MM.1S (cell line): ENCODE data around the gene CDCA4.
A peak's percentile ranks its signal among the peaks of the same experiment; 100 is the strongest.
"Not testable (repeated sequence)": the region's sequence is repeated elsewhere in the genome, so short reads cannot be mapped to it uniquely, and the experiment has no call there.

Experiments
- DNase-seq: peaks from one replicate; pipeline ENCODE4 v3.0.0-alpha.2; 2015
- H2AFZ ChIP-seq: fragments of 300-600 bp; sonication (generic); 2 replicates; pipeline ENCODE4 v1.6.0; 2016; ENCODE audit warnings: antibody characterized with exemption, low read length
- H3F3A ChIP-seq: fragments of 300-600 bp; sonication (generic); 2 replicates; pipeline ENCODE4 v1.6.1; 2016; ENCODE audit warnings: mild to moderate bottlenecking, antibody characterized with exemption, low read length, moderate library complexity, mixed read lengths; ENCODE audit not compliant: insufficient read depth
- H3K27ac ChIP-seq: fragments of 300-600 bp; sonication (generic); 2 replicates; pipeline ENCODE4 v1.5.1; 2016; ENCODE audit warnings: mild to moderate bottlenecking, low read length
- H3K27me3 ChIP-seq: fragments of 300-600 bp; sonication (generic); replicated peaks from 2 replicates; pipeline ENCODE4 v1.6.0; 2016; ENCODE audit warnings: low read length; ENCODE audit not compliant: insufficient read depth
- H3K36me3 ChIP-seq: fragments of 300-600 bp; sonication (generic); replicated peaks from 2 replicates; pipeline ENCODE4 v1.6.1; 2016; ENCODE audit warnings: mild to moderate bottlenecking, low read length, mixed read lengths; ENCODE audit not compliant: insufficient read depth
- H3K4me1 ChIP-seq: fragments of 300-600 bp; sonication (generic); 2 replicates; pipeline ENCODE4 v1.6.1; 2016; ENCODE audit warnings: low read length, mixed read lengths
- H3K4me2 ChIP-seq: fragments of 300-600 bp; sonication (generic); 2 replicates; pipeline ENCODE4 v1.6.0; 2016; ENCODE audit warnings: low read depth, low read length
- H3K4me3 ChIP-seq: fragments of 300-600 bp; sonication (generic); 2 replicates; pipeline ENCODE4 v1.5.1; 2016; ENCODE audit warnings: low read length, mixed read lengths
- H3K79me2 ChIP-seq: fragments of 300-600 bp; sonication (generic); 2 replicates; pipeline ENCODE4 v1.6.1; 2016; ENCODE audit warnings: mixed run types, low read length, mixed read lengths
- H3K9ac ChIP-seq: fragments of 300-600 bp; sonication (generic); 2 replicates; pipeline ENCODE4 v1.6.1; 2016; ENCODE audit warnings: low read length, mixed read lengths
- H3K9me2 ChIP-seq: fragments of 300-600 bp; sonication (generic); replicated peaks from 2 replicates; pipeline ENCODE4 v1.6.1; 2016; ENCODE audit warnings: mild to moderate bottlenecking, low read length, mixed read lengths; ENCODE audit not compliant: insufficient read depth
- H3K9me3 ChIP-seq: fragments of 300-600 bp; sonication (generic); replicated peaks from 2 replicates; pipeline ENCODE4 v1.6.1; 2016; ENCODE audit warnings: mild to moderate bottlenecking, low read length, mixed read lengths; ENCODE audit not compliant: insufficient read depth
- H4K20me1 ChIP-seq: fragments of 300-600 bp; sonication (generic); 2 replicates; pipeline ENCODE4 v1.6.1; 2016; ENCODE audit warnings: mild to moderate bottlenecking, low read length, moderate library complexity, mixed read lengths; ENCODE audit not compliant: insufficient read depth
- EZH2 ChIP-seq: fragments of 300-600 bp; sonication (generic); optimal IDR thresholded peaks from 2 replicates; pipeline ENCODE3; 2017; ENCODE audit warnings: low read depth, mild to moderate bottlenecking, antibody characterized with exemption, low read length, mixed read lengths
- EZH2phosphoT487 ChIP-seq: fragments of 300-600 bp; sonication (generic); IDR thresholded peaks from 2 replicates; pipeline ENCODE4 v1.6.1; 2018; ENCODE audit warnings: antibody characterized with exemption, low read length
- TF ChIP-seq, protein P1 (sequence below): fragments of 300-600 bp; sonication (generic); IDR thresholded peaks from 2 replicates; pipeline ENCODE4 v1.5.1; 2016; ENCODE audit warnings: antibody characterized with exemption, low read length, mixed read lengths

CDCA4 gene

DNA sequence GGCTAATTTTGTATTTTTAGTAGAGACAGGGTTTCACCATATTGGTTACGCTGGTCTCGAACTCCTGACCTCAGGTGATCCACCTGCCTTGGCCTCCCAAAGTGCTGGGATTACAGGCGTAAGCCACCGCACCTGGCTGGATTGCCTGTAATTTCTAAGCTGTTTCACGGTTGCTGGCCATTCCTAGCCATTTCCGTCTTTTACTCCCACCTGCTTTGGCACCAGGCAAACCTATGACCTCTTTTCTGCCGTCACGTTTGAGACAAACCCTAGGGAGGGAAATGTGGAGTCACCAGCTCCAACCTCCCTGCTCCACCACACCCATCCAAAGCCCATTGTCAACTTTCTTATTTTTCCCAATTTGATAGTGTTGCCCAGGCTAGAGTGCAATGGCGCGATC lies 43.1 kb upstream of the CDCA4 start:
- no peaks in the 10 kb centered on the region for H4K20me1 ChIP-seq
- no peaks in the 10 kb centered on the region for H3K9me3 ChIP-seq
- no peaks in the 10 kb centered on the region for H3K36me3 ChIP-seq
- H3K27me3 ChIP-seq, result no peaks in the 10 kb centered on the region
- no peak overlapping the region for H2AFZ ChIP-seq
- peak overlapping the region; percentile 54; the same call in 1 of the 2 replicates for H3K4me2 ChIP-seq
- peak overlapping the region; percentile 18; the same call in 1 of the 2 replicates for H3K27ac ChIP-seq
- peaks cover 26% of the 10 kb centered on the region for H3K4me1 ChIP-seq
- no peak overlapping the region for H3K4me3 ChIP-seq
- no peak for TF ChIP-seq EZH2
- H3F3A ChIP-seq, result no peaks in the 10 kb centered on the region
- peaks cover 29% of the 10 kb centered on the region for H3K79me2 ChIP-seq
- H3K9me2 ChIP-seq, result no peaks in the 10 kb centered on the region
- no peak for DNase-seq
- no peak overlapping the region for H3K9ac ChIP-seq

DNA sequence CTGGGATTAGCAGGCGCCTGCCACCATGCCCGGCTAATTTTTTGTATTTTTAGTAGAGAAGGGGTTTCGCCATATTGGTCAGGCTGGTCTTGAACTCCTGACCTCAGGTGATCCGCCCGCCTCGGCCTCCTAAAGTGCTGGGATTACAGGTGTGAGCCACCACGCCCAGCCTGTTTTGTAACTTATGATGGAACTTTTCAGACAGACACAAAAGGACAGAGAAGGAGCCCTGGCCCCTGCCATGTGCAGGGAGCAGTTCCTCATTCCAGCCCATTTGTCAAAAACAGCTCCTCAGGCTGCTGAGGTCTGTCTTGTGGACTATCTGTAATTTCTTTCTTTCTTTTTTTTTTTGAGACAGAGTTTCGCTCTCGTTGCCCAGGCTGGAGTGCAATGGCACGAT lies 42.6 kb upstream of the CDCA4 start:
- Histone ChIP-seq H3K4me1 (peaks cover 26% of the 10 kb centered on the region), H3K79me2 (peaks cover 29% of the 10 kb centered on the region)
- not testable (repeated sequence) for H3K36me3 ChIP-seq, H3K9me2 ChIP-seq, H3K9ac ChIP-seq, H4K20me1 ChIP-seq, DNase-seq, H3K4me3 ChIP-seq, H3K27ac ChIP-seq, H3F3A ChIP-seq, H3K27me3 ChIP-seq, H3K9me3 ChIP-seq, H3K4me2 ChIP-seq, H2AFZ ChIP-seq

DNA sequence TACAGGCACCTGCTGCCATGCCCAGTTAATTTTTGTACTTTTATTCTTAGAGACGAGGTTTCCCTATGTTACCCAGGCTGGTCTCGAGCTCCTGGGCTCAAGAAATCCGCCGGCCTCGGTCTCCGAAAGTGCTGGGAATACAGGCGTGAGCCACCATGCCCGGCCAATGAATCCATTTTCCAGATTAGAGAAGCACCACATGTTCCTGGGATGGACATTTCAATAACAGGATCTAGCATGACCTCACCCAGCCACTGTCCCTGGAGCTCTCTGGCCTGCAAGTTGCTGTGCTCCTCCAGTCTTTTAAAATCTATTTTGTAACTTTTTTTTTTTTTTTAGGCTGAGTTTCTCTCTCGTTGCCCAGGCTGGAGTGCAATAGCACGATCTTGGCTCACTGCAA lies 42.2 kb upstream of the CDCA4 start:
- no peak overlapping the region for H3K27ac ChIP-seq

DNA sequence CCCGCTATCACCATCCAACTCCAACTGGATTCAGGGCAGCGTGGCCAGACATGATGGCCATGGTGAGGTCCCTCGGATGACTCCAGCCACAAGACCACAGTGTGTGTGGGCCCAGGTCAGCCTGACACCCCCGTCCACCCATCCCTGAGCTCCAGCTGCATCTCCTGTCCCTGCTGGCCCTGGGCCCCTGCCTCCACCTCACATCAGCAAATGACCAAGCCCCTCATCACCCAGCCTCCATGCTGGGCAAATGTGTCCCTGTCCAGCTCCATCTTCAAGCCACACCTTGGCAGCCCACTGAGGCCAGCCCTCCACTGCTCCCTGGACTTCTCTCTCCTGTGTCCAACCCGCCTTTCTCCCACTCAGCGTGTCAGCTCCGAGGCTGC lies 41.2 kb upstream of the CDCA4 start:
- H3F3A ChIP-seq, result no peaks in the 10 kb centered on the region
- no peak overlapping the region for H2AFZ ChIP-seq
- H3K9me3 ChIP-seq, result no peaks in the 10 kb centered on the region
- DNase-seq, result no peak
- no peak overlapping the region for H3K27ac ChIP-seq
- TF ChIP-seq, protein P1, sequence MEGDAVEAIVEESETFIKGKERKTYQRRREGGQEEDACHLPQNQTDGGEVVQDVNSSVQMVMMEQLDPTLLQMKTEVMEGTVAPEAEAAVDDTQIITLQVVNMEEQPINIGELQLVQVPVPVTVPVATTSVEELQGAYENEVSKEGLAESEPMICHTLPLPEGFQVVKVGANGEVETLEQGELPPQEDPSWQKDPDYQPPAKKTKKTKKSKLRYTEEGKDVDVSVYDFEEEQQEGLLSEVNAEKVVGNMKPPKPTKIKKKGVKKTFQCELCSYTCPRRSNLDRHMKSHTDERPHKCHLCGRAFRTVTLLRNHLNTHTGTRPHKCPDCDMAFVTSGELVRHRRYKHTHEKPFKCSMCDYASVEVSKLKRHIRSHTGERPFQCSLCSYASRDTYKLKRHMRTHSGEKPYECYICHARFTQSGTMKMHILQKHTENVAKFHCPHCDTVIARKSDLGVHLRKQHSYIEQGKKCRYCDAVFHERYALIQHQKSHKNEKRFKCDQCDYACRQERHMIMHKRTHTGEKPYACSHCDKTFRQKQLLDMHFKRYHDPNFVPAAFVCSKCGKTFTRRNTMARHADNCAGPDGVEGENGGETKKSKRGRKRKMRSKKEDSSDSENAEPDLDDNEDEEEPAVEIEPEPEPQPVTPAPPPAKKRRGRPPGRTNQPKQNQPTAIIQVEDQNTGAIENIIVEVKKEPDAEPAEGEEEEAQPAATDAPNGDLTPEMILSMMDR, result no peak
- TF ChIP-seq EZH2phosphoT487, result no peak
- no peak for TF ChIP-seq EZH2
- no peaks in the 10 kb centered on the region for H3K9me2 ChIP-seq
- H3K4me2 ChIP-seq, result no peak overlapping the region
- H4K20me1 ChIP-seq, result no peaks in the 10 kb centered on the region
- no peak overlapping the region for H3K4me3 ChIP-seq
- no peaks in the 10 kb centered on the region for H3K27me3 ChIP-seq
- no peak overlapping the region for H3K9ac ChIP-seq
- peaks cover 29% of the 10 kb centered on the region for H3K79me2 ChIP-seq
- peaks cover 18% of the 10 kb centered on the region for H3K4me1 ChIP-seq
- H3K36me3 ChIP-seq, result no peaks in the 10 kb centered on the region

More for the DNA sequence above, 42.2 kb upstream of the CDCA4 start:
- Histone ChIP-seq H3K9me3 (no peaks in the 10 kb centered on the region), H3K36me3 (no peaks in the 10 kb centered on the region), H3K9me2 (no peaks in the 10 kb centered on the region), H3K27me3 (no peaks in the 10 kb centered on the region), H3K4me1 (peaks cover 26% of the 10 kb centered on the region), H2AFZ (no peak overlapping the region), H3K79me2 (peaks cover 29% of the 10 kb centered on the region), H4K20me1 (no peaks in the 10 kb centered on the region), H3F3A (no peaks in the 10 kb centered on the region), H3K4me3 (no peak overlapping the region), H3K4me2 (no peak overlapping the region), H3K9ac (no peak overlapping the region)
- TF ChIP-seq EZH2 (no peak), EZH2phosphoT487 (no peak)
- TF ChIP-seq, protein P1, result no peak
- DNase-seq, result no peak
